GM21367 (cell line): Measurements from ENCODE around the gene PIK3R5.

Experiments
- ATAC-seq: cut with Tn5 transposase; IDR thresholded peaks from one replicate; pipeline ENCODE4 v1.9.1; 2021; ENCODE audit not compliant: unreplicated experiment

PIK3R5 gene, protein sequence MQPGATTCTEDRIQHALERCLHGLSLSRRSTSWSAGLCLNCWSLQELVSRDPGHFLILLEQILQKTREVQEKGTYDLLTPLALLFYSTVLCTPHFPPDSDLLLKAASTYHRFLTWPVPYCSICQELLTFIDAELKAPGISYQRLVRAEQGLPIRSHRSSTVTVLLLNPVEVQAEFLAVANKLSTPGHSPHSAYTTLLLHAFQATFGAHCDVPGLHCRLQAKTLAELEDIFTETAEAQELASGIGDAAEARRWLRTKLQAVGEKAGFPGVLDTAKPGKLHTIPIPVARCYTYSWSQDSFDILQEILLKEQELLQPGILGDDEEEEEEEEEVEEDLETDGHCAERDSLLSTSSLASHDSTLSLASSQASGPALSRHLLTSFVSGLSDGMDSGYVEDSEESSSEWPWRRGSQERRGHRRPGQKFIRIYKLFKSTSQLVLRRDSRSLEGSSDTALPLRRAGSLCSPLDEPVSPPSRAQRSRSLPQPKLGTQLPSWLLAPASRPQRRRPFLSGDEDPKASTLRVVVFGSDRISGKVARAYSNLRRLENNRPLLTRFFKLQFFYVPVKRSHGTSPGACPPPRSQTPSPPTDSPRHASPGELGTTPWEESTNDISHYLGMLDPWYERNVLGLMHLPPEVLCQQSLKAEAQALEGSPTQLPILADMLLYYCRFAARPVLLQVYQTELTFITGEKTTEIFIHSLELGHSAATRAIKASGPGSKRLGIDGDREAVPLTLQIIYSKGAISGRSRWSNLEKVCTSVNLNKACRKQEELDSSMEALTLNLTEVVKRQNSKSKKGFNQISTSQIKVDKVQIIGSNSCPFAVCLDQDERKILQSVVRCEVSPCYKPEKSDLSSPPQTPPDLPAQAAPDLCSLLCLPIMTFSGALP

DNA sequence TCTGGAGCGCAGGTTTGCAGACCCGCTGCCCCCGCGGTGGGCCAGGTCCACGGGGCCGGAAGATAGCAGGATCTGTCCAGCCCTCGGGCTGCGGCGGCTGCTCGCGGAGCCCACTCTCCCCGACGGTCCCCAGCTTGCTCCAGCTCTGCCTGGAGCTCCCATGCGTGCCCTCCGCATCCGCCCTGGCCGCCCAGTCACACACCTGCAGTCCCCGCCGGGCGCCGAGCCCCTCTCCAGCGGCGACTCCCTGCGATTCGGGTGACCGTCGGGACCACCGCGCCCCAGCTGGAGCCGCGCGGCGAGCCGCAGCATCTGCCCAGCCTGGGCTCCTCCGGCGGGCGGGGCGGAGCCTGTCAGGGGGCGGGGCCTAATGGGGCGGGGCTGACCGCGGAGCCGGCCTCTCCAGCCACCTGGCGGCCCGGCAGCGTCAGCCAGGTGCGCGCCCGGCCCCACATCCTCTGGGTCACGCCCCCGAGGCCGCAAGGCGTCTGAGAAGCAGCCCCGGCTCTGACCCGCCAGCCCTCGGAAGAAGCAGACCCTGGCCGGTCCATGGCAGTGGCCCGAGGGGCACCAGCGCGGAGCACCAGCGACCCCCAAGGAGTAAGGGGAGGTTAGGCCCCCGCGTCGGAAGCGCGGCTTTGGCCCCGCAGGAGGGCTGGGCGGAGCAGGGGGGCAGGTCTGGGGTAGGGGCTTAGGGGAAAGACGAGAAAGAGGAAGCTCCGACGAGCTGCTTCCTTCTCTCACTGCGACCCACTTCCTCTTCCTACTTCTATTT lies at the start of gene PIK3R5:
TSS of gene PIK3R5 (minus strand) at position 314 of the 775 bp plus-strand sequence. CDS start 54,213 bp downstream, outside the sequence.
- peak; percentile 55 for ATAC-seq

DNA sequence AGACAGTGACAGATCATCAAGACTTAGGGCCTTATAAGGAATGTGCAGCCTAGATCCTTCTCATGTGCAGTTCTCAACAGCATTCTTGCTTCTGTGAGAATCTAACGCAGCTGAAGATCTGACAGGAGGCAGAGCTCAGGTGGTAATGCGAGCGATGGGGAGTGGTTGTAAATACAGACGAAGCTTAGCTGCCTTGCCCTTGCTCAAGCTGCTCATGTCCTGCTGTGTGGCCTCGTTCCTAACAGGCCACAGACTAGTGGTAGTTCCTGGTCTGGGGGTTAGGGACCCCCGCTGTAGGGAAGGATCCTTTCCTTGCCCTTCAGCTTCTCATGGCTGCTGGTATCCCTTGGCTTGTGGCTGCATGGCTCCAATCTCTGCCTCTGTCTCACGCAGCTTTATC lies 45.5 kb upstream of the PIK3R5 start:
- ATAC-seq: no peak

DNA sequence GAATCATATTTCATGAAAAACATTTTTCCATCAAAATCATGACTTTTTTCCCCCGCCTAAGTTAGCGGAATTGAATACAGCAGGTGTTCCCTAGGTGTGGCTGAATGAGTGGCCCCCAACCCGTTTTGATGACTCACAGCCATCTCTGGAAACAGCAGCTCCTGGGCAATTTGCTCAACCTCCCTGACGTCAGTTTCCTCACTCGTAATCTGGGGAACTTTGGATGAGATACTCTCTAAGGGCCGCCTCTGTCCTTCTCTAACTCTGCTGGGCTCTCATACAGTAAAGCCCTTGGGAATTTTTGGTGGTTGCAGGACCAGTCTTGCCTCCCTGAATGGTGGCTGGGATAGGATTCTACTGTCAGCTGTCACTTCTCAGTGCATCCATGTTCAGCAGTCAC lies 44.2 kb upstream of the PIK3R5 start:
- ATAC-seq: no peak

DNA sequence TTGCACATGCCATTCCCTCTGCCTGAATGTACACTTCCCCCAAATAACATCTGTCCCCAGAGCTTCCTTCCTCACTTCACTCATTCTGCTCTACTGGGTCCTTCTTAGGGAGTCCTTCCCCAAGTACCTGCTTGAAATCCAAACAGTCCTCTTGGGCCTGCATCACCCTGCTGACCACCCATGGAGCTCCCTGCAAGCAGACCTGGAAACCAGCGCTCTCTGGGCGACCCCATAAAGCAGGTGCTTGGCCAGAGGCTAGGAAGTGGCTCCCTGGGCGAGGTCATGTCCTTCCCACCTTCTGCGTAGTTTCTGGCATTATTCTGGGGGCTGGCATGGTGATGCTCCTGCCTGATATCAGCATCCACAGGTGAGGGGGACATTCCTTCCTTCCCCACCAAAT lies 43.6 kb upstream of the PIK3R5 start:
- no peak for ATAC-seq

DNA sequence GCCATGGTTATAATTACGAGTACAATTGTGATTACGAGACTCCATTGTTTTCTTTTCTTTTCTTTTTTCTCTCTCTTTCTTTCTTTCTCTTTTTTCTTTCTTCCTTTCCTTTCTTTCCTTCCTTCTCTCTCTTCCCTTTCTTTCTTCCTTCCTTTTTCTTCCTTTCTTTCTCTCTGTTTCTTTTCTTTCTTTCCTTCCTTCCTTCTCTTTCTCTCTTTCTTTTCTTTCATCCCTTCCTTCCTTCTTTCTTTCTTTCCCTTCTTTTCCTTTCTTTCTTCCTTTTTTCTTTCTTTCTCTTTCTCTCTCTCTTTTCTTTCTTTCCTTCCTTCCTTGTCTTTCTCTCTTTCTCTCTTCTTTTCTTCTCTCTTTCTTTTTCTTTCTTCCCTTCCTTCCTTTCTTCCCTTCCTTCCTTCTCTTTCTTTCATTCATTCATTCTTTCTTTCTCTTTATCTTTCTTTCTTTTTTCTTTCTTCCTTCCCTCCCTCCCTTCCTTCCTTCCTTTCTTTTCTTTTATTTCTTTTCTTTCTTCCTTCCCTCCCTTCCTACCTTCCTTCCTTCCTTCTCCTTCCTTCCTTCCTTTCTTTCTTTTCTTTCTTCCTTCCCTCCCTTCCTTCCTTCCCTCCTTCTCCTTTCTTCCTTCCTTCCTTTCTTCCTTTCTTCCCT lies 41.7 kb upstream of the PIK3R5 start:
- ATAC-seq: no peak

DNA sequence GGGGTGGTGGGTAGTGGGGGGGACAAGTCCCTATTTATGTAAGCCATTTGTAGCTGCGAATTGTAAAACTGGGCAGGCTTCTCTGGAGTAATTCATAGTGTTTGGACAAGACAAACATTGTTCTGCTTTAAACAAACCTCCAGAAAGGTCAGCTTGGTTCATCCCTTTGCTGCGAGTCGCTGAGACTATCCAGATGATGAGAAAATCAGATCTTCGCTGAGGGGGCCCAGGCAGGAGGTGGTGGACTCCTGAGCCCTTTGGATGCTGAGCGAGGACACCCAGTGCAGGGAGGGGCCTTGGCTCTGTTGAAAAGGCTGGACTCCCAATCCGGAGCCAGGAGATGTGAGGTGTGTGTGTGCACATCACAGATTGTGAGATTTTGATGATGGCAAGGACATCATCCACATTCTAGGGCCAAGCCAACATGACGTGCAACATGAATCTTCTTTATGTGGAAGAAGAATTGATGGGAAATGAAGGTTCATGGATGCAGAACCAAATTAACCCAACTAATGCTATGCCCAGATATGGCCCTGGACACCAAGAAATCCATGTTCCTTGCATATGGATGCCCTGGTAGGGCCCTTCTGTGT lies 40.8 kb upstream of the PIK3R5 start:
- ATAC-seq: no peak

DNA sequence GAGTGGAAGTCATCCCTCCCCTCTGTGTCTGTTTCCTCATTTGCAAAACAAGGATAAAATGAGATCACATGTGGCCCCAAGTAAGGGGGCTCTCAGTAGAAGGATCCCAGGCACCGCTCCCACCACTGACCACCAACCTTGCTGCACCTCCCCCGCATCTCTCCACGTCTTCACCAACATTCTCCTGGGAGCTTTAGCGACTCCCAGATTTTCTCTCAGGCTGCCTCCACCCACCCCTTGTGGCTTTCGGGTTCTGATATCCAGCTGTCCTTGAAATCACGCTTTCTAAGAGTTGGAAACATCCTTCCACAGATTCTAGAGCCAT lies 39.4 kb upstream of the PIK3R5 start:
- no peak for ATAC-seq

DNA sequence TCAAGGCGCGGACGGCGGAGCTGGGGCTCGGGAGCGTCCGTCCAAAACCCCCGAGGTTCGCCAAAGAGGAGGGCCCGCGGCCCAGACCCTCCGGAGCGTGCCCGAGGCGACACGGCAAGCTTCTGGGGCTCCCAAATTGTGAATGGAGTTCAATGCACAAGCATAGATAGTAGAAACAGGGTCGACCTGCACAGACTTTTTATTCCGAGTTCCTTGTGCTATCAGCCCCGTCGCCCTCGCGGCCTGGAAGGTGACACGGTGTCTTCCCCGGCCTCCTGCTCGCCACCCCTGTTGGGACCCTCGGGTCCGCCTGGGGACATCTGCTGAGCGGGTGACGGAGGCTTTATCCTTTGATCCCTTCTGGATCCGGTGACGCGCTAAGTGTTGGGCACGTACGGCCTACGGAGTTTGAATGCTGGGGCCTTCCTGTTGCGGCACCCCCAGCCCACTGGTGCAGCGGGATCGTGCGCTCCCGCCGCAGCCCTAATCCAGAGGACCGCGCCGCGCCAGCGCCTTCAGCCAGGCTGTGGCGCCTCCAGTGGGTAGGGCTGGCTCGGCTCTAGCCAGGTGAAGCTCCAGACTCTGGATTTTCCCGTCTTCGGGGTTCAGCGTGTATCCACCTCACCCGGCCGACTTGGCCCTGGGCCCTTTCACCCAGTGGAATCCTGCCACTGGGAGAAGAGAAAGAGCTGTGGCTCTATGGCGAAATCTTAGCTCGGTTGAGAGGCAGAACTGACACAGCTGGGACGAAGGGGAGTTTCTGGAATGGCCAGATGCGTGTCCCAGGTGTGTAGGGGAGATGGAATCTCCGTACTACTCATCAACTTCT lies 38.8 kb upstream of the PIK3R5 start:
- ATAC-seq: no peak

DNA sequence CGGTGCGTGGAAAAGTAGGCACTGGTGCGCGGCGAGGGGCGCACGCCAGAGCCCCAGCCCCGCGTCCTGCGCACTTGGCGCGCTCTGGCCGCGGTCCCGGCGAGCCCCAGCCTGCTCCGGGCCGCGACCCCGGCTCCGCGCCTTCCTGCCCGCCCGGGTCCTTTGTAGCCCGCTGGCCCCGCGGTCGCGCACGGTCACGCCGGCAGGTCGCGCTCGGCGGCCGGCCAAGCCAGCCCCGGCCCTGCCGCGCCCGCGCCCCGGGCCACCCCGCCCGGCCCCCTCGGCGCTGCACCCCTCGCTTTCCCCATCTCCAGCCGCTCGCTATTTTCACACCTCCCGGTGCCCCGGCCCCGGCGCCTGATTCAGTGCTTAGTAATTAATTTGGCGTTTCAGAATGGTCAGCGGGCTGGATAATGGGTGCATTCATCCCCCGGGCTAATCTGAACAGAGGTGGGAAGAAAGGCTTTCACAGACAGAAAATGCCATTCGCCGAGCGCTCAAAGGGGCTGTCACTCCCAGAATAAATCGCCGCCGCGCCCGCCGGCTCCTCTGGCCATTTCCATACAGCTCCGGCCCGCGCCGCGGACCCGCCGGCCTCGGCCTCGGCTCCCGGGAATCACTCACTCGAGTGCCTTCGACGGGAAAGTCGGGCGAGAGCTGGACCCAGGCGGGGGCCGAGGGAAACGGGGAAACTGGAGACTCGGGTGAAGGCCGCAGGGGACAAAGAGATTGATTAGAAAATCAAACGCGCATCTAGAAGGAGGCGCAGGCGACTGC lies 38.0 kb upstream of the PIK3R5 start:
- ATAC-seq: no peak

DNA sequence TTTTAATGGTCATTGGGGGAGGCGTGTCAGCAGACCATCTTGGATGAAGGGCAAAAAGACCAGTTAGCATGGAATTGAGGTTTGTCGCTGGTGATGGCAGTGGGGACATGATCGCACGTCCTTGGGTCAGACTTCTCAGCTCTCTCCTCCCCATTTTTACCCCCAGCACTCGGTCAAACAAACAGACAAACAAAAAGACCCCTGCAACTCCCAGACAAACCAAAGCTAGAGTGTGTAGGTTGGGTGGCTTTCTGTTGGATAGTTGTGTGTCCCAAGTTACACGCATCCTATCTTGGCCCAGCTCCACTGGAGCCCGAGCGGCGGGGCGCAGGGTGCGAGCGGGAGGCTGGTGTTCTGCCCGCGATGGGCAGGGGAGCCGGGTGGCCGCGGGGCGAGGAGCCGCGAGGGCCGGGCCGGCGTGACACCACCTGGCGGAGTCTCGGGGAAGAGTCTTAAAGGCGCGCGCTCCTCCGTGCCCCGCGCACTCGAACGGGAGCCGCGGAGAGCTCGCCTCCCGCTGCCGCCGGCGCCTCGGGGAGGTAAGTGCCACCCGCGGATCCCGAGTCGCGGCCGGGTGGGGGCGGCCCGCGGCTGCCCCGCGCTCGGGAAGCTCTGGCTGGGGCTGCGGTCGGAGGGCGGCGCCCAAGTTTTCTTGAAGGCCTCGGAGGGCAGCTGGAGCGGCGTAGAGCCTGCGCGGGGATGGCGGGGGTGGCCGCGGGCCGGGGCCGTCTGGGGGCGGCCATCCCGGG lies 37.3 kb upstream of the PIK3R5 start:
- no peak for ATAC-seq

DNA sequence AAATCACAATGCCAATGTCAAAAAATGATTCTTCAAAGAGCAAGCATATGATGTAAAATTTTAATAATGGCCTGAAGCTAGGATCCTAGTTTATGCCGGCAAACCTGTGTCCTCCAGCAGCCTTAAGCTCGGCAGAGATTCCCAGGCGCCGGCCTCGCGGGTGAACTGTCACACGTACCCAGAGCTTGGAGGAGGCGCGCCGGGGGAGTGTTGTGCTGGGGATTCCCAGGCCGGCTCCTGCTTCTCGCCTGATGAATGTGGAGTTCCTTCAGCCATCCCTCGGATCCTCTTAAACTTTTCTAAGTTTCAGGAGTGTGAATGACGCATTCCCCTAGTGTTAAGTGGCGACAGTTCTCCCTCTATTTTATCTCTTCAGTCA lies 36.7 kb upstream of the PIK3R5 start:
- ATAC-seq: no peak

DNA sequence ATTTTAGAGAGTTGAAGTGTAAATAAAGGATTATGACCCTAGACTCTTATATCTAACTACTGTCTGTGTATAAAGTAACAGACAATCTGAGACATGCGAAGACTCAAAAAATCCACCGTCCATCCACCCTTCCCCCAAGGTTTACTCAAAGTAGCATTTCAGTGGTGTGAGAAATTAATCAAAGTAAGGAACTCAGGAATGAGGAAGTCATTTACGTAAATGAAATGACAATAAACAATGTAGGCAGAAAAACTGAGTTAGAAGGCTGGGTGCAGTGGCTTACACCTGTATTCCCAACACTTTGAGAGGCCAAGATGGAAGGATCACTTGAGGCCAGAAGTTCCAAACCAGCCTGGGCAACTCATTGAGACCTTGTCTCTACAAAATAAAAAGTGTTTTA lies 36.1 kb upstream of the PIK3R5 start:
- ATAC-seq: no peak

DNA sequence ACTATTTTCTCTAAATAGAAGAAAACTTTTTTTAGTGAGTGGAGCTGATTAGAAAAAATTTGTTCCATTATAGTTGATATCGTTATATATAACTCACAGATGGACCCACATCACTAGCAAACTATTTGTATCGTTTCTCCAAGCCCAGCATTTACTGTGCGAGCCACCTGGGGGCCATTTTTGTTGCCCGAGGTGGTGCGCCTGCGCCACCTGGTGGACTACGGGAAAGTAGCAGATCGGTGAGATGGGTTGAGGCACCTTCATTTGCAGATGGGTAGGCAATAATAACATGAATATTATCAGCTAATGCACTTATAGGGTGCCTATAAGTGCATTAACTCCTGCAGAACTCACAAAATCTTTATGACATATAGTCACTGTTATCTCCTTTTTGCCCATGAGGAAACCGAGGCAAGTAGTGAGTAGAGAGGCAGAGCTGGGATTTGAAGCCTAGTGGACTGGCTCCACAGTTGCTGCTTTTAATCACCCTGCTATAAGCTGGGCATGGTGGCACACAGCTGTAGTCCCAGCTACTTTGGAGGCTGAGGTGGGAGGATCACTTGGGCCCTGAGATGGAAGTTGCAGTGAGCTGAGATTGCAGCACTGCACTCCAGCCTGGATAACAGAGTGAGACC lies 32.6 kb upstream of the PIK3R5 start:
- ATAC-seq: no peak

DNA sequence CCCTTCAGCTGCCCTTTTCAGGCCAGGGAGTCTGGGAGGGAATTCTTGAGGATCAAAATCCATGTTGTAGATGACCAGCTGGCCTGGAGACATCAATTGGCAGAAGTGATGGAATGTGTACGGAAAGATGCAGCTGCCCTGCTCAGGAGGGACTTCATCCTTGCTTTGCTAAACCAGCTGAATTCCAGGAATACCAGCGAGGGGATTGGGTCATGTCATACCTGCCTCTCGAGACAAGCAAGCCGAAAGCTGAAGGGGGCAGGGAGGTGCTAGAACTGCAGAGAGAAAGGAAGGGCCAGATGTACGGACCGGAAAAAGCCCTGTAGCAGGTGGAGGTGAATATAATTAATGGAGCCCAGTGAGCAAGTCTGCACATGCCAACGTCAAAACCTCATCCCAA lies 30.2 kb upstream of the PIK3R5 start:
- no peak for ATAC-seq

DNA sequence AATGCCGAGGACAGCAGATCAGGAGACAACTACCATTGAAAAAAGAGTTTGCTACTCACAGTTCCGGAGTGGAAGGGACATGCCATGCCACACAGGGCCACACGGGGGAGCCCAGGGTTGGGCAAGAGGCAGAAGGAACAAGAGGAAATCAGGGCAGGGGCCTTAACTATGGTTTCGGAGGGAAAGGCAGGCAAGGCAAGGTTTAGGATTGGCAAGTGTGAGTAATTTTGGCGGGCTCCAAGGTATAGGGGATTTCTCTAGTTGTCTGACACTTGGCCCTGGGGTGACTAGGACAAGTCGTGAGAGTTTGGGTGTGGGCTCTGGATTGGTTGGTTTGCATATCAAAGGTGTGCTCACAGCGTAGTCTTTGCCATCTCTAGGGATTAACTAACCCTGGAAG lies 28.8 kb upstream of the PIK3R5 start:
- no peak for ATAC-seq

DNA sequence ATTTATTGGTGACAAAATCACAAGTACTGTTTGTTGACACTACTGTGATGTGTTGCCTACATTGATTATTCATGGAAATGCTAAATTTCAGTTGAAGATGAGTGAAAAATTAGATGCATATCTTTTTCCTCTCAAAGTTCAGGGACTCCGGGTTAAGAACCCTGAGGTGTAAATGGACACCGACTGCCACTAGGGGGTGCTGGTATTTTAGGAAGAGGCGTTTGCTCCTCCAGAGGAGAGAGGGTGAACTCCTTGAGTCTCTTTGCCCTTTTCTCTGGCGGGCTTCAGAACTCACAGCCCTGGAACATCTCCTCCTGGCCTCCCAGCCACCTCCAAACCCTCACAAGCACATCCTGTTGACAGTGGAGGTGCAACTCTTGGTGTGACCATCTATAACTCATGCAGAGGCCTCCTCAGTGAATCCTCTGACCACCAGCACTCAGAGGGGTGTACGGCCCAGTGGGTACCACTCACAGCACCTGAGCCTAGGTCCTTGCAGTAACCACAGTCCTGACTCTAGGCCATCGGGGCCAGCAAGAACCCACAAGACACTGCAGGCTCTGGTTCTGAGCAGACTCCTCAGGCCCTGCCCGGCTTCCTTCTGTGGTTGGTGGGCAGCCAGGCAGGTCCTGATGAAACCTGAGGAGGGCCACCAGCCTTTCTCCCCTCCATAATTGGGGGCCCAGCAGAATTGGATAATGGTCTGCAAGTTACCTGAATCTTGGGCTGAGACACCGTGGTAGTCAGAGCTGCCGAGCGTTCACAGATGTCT lies 26.2 kb upstream of the PIK3R5 start:
- ATAC-seq: no peak
